ENCODE results near the gene ADNP. TPM values are rescaled to one million over a fixed set of nuclear protein-coding genes. Genes with fewer than 3 reads are reported as not detected.

The ADNP gene
- total RNA-seq, 1 experiment from 2014 or later: 143 TPM

DNA sequence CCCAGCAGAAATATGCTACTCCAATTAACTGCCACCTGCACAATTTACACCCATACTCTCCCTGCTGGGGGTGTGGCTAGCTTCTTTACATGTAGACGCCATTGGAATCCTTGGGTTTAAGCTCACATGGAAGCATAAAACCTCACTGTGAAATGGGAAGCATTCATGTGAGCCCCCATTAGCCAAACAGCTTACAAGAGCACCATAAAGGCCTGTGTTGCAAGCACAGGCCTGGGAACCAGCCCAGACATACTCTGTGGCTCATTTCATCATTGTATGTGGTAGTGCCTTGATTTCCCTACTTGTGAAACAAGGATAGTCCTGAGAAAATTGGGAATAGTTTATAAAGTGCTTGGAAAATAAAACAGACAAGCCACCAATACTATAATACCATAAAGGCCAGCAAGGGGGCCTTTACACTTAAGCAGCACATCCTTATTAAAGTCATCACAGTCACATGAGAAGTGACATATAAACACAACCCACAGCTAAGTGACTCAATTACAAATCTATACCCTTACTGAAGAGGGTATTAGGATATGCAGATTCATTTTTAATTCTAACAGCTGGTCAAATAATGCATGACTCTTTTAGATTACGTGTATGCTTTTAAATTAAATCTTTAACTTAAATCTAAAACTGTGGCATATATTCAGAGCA is 6.8 kb downstream of the ADNP start:
- no peak overlapping the region for H3K4ac ChIP-seq (ENCODE audit: low read depth, low read length)
- H3K4me2 ChIP-seq (ENCODE audit: insufficient read depth, insufficient read length, low read length): no peak overlapping the region
- DNase-seq: no peak
- H3K4me1 ChIP-seq (ENCODE audit: insufficient read depth, low read length): peaks cover 6% of the 10 kb centered on the region
- peak overlapping the region in 1 of 3 experiments; percentile 52; a peak in 1 of 7 replicates for H3K27ac Mint-ChIP-seq
- H3T11ph ChIP-seq (ENCODE audit: low read length): no peak overlapping the region
- no peaks in the 10 kb centered on the region for H3K27me3 ChIP-seq (ENCODE audit: insufficient read depth, low read length)
- no peak overlapping the region for H2BK12ac ChIP-seq (ENCODE audit: insufficient read length, low read depth, low read length)
- H3K9me3 Mint-ChIP-seq: no peaks in the 10 kb centered on the region
- H3K27ac ChIP-seq (ENCODE audit: insufficient read length, low read depth, low read length): no peak overlapping the region
- no peak overlapping the region for H2AK5ac ChIP-seq (ENCODE audit: insufficient read length, low read length)
- no peak overlapping the region for H4K91ac ChIP-seq (ENCODE audit: insufficient read length, low read depth, low read length)
- H2BK15ac ChIP-seq (ENCODE audit: low read depth, low read length): no peak overlapping the region
- H3K27me3 Mint-ChIP-seq (ENCODE audit: low read depth): no peaks in the 10 kb centered on the region
- no peak overlapping the region for H2BK120ac ChIP-seq (ENCODE audit: low read depth, low read length, poor library complexity, severe bottlenecking)
- no peak overlapping the region for H2AFZ ChIP-seq (ENCODE audit: low read length)
- H2BK20ac ChIP-seq (ENCODE audit: low read depth, low read length, poor library complexity, severe bottlenecking): no peak overlapping the region
- peaks cover 30 to 69% (median 69%) of the 10 kb centered on the region in 3 experiments; a peak in 6 of 7 replicates for H3K36me3 Mint-ChIP-seq (ENCODE audit: insufficient read depth in 1 of 3, low read depth in 3 of 3)
- H4K8ac ChIP-seq (replicated peaks; ENCODE audit: insufficient read length, low read depth, low read length): no peak overlapping the region
- H3K4me3 Mint-ChIP-seq: no peak overlapping the region
- H4K5ac ChIP-seq (ENCODE audit: insufficient read length, low read depth, low read length): no peak overlapping the region
- H3K14ac ChIP-seq (ENCODE audit: insufficient read depth, low read length): no peak overlapping the region
- H3K79me1 ChIP-seq (ENCODE audit: insufficient read depth, low read depth, low read length, poor library complexity, severe bottlenecking): no peaks in the 10 kb centered on the region
- H3K56ac ChIP-seq (ENCODE audit: insufficient read length, low read depth, low read length): no peak overlapping the region
- TF ChIP-seq, protein P1, sequence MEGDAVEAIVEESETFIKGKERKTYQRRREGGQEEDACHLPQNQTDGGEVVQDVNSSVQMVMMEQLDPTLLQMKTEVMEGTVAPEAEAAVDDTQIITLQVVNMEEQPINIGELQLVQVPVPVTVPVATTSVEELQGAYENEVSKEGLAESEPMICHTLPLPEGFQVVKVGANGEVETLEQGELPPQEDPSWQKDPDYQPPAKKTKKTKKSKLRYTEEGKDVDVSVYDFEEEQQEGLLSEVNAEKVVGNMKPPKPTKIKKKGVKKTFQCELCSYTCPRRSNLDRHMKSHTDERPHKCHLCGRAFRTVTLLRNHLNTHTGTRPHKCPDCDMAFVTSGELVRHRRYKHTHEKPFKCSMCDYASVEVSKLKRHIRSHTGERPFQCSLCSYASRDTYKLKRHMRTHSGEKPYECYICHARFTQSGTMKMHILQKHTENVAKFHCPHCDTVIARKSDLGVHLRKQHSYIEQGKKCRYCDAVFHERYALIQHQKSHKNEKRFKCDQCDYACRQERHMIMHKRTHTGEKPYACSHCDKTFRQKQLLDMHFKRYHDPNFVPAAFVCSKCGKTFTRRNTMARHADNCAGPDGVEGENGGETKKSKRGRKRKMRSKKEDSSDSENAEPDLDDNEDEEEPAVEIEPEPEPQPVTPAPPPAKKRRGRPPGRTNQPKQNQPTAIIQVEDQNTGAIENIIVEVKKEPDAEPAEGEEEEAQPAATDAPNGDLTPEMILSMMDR (conservative IDR thresholded peaks at IDR 0.05): no peak
- WGBS (ENCODE audit: extremely low coverage, insufficient read length, low lambda C conversion rate): no CpG with 5 or more reads among the region's 2 CpGs
- H4K20me1 ChIP-seq (ENCODE audit: control insufficient read depth, insufficient read depth, insufficient read length): no peaks in the 10 kb centered on the region
- H3K79me2 ChIP-seq (ENCODE audit: insufficient read depth, low read length): peaks cover 85% of the 10 kb centered on the region
- no peak overlapping the region for H2BK5ac ChIP-seq (ENCODE audit: insufficient read length, low read length)
- peaks cover 8% of the 10 kb centered on the region for H3K23me2 ChIP-seq (ENCODE audit: insufficient read length, low read depth, low read length, poor library complexity, severe bottlenecking)
- no peaks in the 10 kb centered on the region for H3K9me3 ChIP-seq (ENCODE audit: control insufficient read depth, low read depth, low read length)
- H3K4me1 Mint-ChIP-seq: peaks cover 60 to 72% of the 10 kb centered on the region in 2 experiments
- no peak overlapping the region for H3K9ac ChIP-seq (ENCODE audit: extremely low read depth, insufficient read length, low read length)
- H3K18ac ChIP-seq (ENCODE audit: insufficient read length, low read depth, low read length): no peak overlapping the region
- H3K23ac ChIP-seq (ENCODE audit: insufficient read length, low read depth, low read length): no peak overlapping the region
